ENCODE data around the gene GINS2.

DNA sequence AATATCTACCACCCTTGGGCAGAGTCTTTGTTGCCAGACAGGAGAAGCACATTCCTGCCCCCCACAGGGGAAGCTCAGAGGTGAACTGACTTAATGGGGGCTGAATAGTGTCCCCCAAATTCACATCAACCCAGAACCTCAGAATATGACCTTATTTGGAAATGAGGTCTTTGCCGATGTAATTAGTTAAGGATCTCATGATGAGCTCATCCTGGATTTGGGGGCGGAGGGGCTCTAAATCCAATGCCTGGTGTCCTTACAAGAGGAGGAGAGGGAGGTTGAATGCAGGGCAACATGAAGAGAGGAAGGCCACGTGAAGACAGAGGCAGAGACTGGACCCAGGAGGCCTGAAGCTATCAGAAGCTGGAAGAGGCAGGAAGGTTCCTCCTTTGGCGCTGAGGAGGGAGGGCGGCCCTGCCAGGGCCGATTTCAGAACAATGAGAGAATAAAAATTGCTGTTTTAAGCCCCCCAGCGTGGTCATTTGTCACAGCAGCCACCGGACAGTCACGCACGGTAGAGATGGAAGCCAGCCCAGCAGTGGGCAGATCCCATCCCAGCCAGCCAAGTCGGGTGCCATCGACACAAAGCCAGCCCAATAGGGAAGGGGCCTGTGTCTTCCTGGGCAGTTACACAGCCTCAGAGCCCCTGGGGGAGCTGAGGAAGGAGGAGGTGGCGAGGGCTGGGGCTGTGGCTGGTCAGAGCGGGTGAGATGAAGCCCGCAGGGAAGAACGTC, 40.9 kb upstream of the GINS2 start:
- TF ChIP-seq, protein P1, sequence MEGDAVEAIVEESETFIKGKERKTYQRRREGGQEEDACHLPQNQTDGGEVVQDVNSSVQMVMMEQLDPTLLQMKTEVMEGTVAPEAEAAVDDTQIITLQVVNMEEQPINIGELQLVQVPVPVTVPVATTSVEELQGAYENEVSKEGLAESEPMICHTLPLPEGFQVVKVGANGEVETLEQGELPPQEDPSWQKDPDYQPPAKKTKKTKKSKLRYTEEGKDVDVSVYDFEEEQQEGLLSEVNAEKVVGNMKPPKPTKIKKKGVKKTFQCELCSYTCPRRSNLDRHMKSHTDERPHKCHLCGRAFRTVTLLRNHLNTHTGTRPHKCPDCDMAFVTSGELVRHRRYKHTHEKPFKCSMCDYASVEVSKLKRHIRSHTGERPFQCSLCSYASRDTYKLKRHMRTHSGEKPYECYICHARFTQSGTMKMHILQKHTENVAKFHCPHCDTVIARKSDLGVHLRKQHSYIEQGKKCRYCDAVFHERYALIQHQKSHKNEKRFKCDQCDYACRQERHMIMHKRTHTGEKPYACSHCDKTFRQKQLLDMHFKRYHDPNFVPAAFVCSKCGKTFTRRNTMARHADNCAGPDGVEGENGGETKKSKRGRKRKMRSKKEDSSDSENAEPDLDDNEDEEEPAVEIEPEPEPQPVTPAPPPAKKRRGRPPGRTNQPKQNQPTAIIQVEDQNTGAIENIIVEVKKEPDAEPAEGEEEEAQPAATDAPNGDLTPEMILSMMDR (conservative IDR thresholded peaks at IDR 0.05), result no peak
- no peak for TF ChIP-seq ZFX (IDR thresholded peaks at IDR 0.05)
